Liver (tissue), 3 donors: Measurements from ENCODE around the gene GLRX.

Experiments used
- ATF3 ChIP-seq: IDR thresholded peaks from 2 replicates; pipeline ENCODE4 v1.6.1; 2016; ENCODE audit warnings: antibody characterized with exemption
- CTCF ChIP-seq: fragments of 150-350 bp; IDR thresholded peaks from 2 replicates; pipeline ENCODE4 v1.5.1; 2017; ENCODE audit warnings: improper control_type of control experiment, low read depth, low read length; ENCODE audit not compliant: missing input control
- GABPA ChIP-seq, 2 donors: IDR thresholded peaks in 1 of 2; conservative IDR thresholded peaks in 1 of 2; 2 replicates each; pipeline ENCODE4 v1.6.1; 2016; ENCODE audit warnings: antibody characterized with exemption in 2 of 2, mild to moderate bottlenecking in 1 of 2, moderate library complexity in 1 of 2
- HNF4A ChIP-seq, 2 donors: conservative IDR thresholded peaks; 2 replicates each; pipeline ENCODE4 v1.6.1; 2016; ENCODE audit warnings: antibody characterized with exemption in 2 of 2, mild to moderate bottlenecking in 2 of 2
- JUND ChIP-seq, 2 donors: IDR thresholded peaks; 2 replicates each; pipeline ENCODE4 v1.6.1; 2016; ENCODE audit warnings: antibody characterized with exemption in 2 of 2
- MAX ChIP-seq: IDR thresholded peaks from 2 replicates; pipeline ENCODE4 v1.6.1; 2016; ENCODE audit warnings: antibody characterized with exemption
- RAD21 ChIP-seq, 2 donors: IDR thresholded peaks; 2 replicates each; pipeline ENCODE4 v1.6.1; 2016; ENCODE audit warnings: antibody characterized with exemption in 2 of 2, mild to moderate bottlenecking in 2 of 2
- REST ChIP-seq: IDR thresholded peaks from 2 replicates; pipeline ENCODE4 v1.6.1; 2016; ENCODE audit warnings: antibody characterized with exemption, mild to moderate bottlenecking
- RXRA ChIP-seq, 2 donors: IDR thresholded peaks; 2 replicates each; pipeline ENCODE4 v1.6.1; 2017 to 2018; ENCODE audit warnings: antibody characterized with exemption in 2 of 2, mild to moderate bottlenecking in 1 of 2
- TAF1 ChIP-seq: conservative IDR thresholded peaks from 2 replicates; pipeline ENCODE4 v1.6.1; 2016; ENCODE audit warnings: antibody characterized with exemption, mild to moderate bottlenecking
- YY1 ChIP-seq: IDR thresholded peaks from 2 replicates; pipeline ENCODE4 v1.6.1; 2016; ENCODE audit warnings: antibody characterized with exemption, mild to moderate bottlenecking
- ZBTB33 ChIP-seq: IDR thresholded peaks from 2 replicates; pipeline ENCODE4 v1.6.1; 2016; ENCODE audit warnings: antibody characterized with exemption
- donor health status: healthy.
- donor health status: healthy.

- TF ChIP-seq CTCF (no peak), RXRA (IDR thresholded peaks at IDR 0.05) (no peak), TAF1 (no peak), HNF4A (conservative IDR thresholded peaks at IDR 0.05) (no peak), YY1 (no peak), JUND (IDR thresholded peaks at IDR 0.05) (no peak), REST (no peak), ZBTB33 (no peak), MAX (no peak), RAD21 (IDR thresholded peaks at IDR 0.05) (no peak), ATF3 (no peak), GABPA (IDR thresholded peaks at IDR 0.05 in 1 of 2, conservative IDR thresholded peaks at IDR 0.05 in 1 of 2) (no peak)
These were observed 25.2 kb downstream of the GLRX start for GRCh38 chr5:95797301-95797700.
